Neural cell (in vitro differentiated cells): ENCODE measurements around the gene MYBPC2. TPM values are rescaled to one million over a fixed set of nuclear protein-coding genes. Genes with fewer than 3 reads are reported as not detected.

Source experiments
- H2AFZ ChIP-seq: fragments of 200-600, 300-800 bp; sonication (generic), shearing (Covaris generic); 2 replicates; pipeline ENCODE4 v1.6.0; 2014; ENCODE audit warnings: low read depth, mild to moderate bottlenecking, antibody characterized with exemption, low read length, moderate library complexity
- H3F3A ChIP-seq: fragments of 200-600 bp; shearing (Covaris generic); 2 replicates; pipeline ENCODE4 v1.6.1; 2016; ENCODE audit warnings: mild to moderate bottlenecking, moderate library complexity, mixed read lengths, antibody characterized with exemption, low read length; ENCODE audit not compliant: insufficient read depth, poor library complexity, severe bottlenecking
- H3K27ac ChIP-seq: fragments of 200-600, 300-800 bp; sonication (generic), shearing (Covaris generic); 2 replicates; pipeline ENCODE4 v1.5.1; 2014; ENCODE audit warnings: mild to moderate bottlenecking, low read length, moderate library complexity
- H3K27me3 ChIP-seq: fragments of 300-800, 200-600 bp; sonication (generic), shearing (Covaris generic); 2 replicates; pipeline ENCODE4 v1.6.0; 2014; ENCODE audit warnings: mild to moderate bottlenecking, low read depth, low read length, moderate library complexity; ENCODE audit not compliant: insufficient read depth
- H3K36me3 ChIP-seq: fragments of 300-800, 200-600 bp; sonication (generic), shearing (Covaris generic); 2 replicates; pipeline ENCODE4 v1.5.1; 2014; ENCODE audit warnings: mild to moderate bottlenecking, antibody characterized with exemption, low read length, moderate library complexity; ENCODE audit not compliant: insufficient read depth
- H3K4me2 ChIP-seq: fragments of 300-800, 200-600 bp; sonication (generic), shearing (Covaris generic); 2 replicates; pipeline ENCODE4 v1.6.0; 2014; ENCODE audit warnings: mild to moderate bottlenecking, low read length
- H3K4me3 ChIP-seq: fragments of 300-800, 200-600 bp; sonication (generic), shearing (Covaris generic); 2 replicates; pipeline ENCODE4 v1.5.1; 2014; ENCODE audit warnings: mild to moderate bottlenecking, low read length, moderate library complexity
- H3K79me2 ChIP-seq: fragments of 200-600 bp; shearing (Covaris generic); replicated peaks from 2 replicates; pipeline ENCODE4 v1.6.0; 2014; ENCODE audit warnings: mild to moderate bottlenecking, low read length, moderate library complexity; ENCODE audit not compliant: insufficient read depth
- H3K9ac ChIP-seq: fragments of 300-800, 200-600 bp; sonication (generic), shearing (Covaris generic); 2 replicates; pipeline ENCODE4 v1.6.1; 2016; ENCODE audit warnings: mild to moderate bottlenecking, low read length, mixed read lengths
- H3K9me2 ChIP-seq: fragments of 200-600 bp; shearing (Covaris generic); 2 replicates; pipeline ENCODE4 v1.6.1; 2016; ENCODE audit warnings: mild to moderate bottlenecking, low read length, mixed read lengths; ENCODE audit not compliant: insufficient read depth
- H3K9me3 ChIP-seq: fragments of 200-600, 300-800 bp; sonication (generic), shearing (Covaris generic); 2 replicates; pipeline ENCODE4 v1.6.1; 2016; ENCODE audit warnings: mild to moderate bottlenecking, mixed run types, low read length, moderate library complexity, mixed read lengths
- H4K20me1 ChIP-seq: fragments of 200-600 bp; shearing (Covaris generic); 2 replicates; pipeline ENCODE4 v1.6.1; 2016; ENCODE audit warnings: mild to moderate bottlenecking, mixed run types; ENCODE audit not compliant: insufficient read depth
- EP300 ChIP-seq: fragments of 450-650 bp; conservative IDR thresholded peaks from 2 replicates; pipeline ENCODE4 v1.6.1; 2014; ENCODE audit warnings: antibody characterized with exemption, mild to moderate bottlenecking, moderate library complexity; ENCODE audit not compliant: poor library complexity, severe bottlenecking
- EZH2 ChIP-seq: fragments of 200-600, 300-800 bp; shearing (Covaris generic), sonication (generic); IDR thresholded peaks from 2 replicates; pipeline ENCODE4 v1.6.1; 2014; ENCODE audit warnings: antibody characterized with exemption, low read length, borderline replicate concordance, mild to moderate bottlenecking; ENCODE audit not compliant: insufficient read depth, poor library complexity, severe bottlenecking
- MXI1 ChIP-seq: fragments of 450-650 bp; conservative IDR thresholded peaks from 2 replicates; pipeline ENCODE4 v1.6.1; 2014; ENCODE audit warnings: antibody characterized with exemption, mild to moderate bottlenecking; ENCODE audit not compliant: poor library complexity, severe bottlenecking
- POLR2AphosphoS5 ChIP-seq: IDR thresholded peaks from 2 replicates; pipeline ENCODE4 v1.6.1; 2012
- RAD21 ChIP-seq: fragments of 450-650 bp; conservative IDR thresholded peaks from 2 replicates; pipeline ENCODE4 v1.6.1; 2014; ENCODE audit warnings: antibody characterized with exemption, mild to moderate bottlenecking, moderate library complexity
- SMC3 ChIP-seq: fragments of 450-650 bp; conservative IDR thresholded peaks from 2 replicates; pipeline ENCODE4 v1.6.1; 2014; ENCODE audit warnings: antibody characterized with exemption, mild to moderate bottlenecking, moderate library complexity; ENCODE audit not compliant: poor library complexity
- TAF1 ChIP-seq: IDR thresholded peaks from 2 replicates; pipeline ENCODE4 v1.6.1; 2012; ENCODE audit warnings: low read depth
- polyA plus RNA-seq: library from polyadenylated mRNA; depleted of rRNA; stranded (reverse); fragments of >200 nt; gene quantifications from 2 replicates; pipeline ENCODE4 v1.2.3, GENCODE V29; 2014
- TF ChIP-seq, protein P1 (sequence below): IDR thresholded peaks from 2 replicates; pipeline ENCODE4 v1.6.1; 2012; ENCODE audit warnings: borderline replicate concordance
- TF ChIP-seq, protein P2 (sequence below): fragments of 450-650 bp; IDR thresholded peaks from 2 replicates; pipeline ENCODE4 v1.5.1; 2014; ENCODE audit warnings: antibody characterized with exemption, mild to moderate bottlenecking, moderate library complexity; ENCODE audit not compliant: poor library complexity, severe bottlenecking

MYBPC2 gene
- polyA plus RNA-seq, 1 donor from 2014 or later: not detected

DNA sequence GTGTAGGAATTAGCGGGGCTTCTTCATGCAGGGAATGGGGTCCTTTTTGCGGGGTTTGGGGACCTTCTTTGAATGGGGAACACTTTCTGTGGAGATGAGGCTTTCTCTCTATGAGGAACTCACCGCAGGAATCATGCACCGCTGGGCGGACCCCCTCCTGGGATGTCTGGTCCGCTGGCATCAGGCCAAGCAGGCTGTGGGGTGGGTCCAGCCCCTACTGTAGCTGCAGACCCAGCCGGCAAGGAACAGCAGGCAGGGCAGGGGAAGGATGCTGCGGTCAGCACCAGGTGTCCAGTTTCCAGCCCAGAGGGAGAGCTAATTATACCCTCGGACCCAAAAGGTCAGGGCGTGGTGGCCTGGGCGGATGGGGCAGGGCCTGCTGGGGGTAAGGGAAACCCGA is 1.8 kb downstream of the MYBPC2 start:
- Histone ChIP-seq H3K27me3 (peaks cover 5% of the 10 kb centered on the region), H3K4me2 (no peak overlapping the region), H4K20me1 (no peaks in the 10 kb centered on the region), H3K9ac (no peak overlapping the region), H3K9me3 (no peaks in the 10 kb centered on the region), H3K27ac (no peak overlapping the region), H3K9me2 (no peaks in the 10 kb centered on the region), H2AFZ (no peak overlapping the region), H3K79me2 (no peaks in the 10 kb centered on the region), H3K4me3 (no peak overlapping the region), H3F3A (no peaks in the 10 kb centered on the region), H3K36me3 (no peaks in the 10 kb centered on the region)
- TF ChIP-seq RAD21: no peak
- TF ChIP-seq TAF1: no peak
- TF ChIP-seq MXI1: no peak
- TF ChIP-seq EZH2: no peak
- TF ChIP-seq SMC3: no peak
- TF ChIP-seq EP300: no peak
- TF ChIP-seq, protein P1, sequence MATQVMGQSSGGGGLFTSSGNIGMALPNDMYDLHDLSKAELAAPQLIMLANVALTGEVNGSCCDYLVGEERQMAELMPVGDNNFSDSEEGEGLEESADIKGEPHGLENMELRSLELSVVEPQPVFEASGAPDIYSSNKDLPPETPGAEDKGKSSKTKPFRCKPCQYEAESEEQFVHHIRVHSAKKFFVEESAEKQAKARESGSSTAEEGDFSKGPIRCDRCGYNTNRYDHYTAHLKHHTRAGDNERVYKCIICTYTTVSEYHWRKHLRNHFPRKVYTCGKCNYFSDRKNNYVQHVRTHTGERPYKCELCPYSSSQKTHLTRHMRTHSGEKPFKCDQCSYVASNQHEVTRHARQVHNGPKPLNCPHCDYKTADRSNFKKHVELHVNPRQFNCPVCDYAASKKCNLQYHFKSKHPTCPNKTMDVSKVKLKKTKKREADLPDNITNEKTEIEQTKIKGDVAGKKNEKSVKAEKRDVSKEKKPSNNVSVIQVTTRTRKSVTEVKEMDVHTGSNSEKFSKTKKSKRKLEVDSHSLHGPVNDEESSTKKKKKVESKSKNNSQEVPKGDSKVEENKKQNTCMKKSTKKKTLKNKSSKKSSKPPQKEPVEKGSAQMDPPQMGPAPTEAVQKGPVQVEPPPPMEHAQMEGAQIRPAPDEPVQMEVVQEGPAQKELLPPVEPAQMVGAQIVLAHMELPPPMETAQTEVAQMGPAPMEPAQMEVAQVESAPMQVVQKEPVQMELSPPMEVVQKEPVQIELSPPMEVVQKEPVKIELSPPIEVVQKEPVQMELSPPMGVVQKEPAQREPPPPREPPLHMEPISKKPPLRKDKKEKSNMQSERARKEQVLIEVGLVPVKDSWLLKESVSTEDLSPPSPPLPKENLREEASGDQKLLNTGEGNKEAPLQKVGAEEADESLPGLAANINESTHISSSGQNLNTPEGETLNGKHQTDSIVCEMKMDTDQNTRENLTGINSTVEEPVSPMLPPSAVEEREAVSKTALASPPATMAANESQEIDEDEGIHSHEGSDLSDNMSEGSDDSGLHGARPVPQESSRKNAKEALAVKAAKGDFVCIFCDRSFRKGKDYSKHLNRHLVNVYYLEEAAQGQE: no peak
- TF ChIP-seq, protein P2, sequence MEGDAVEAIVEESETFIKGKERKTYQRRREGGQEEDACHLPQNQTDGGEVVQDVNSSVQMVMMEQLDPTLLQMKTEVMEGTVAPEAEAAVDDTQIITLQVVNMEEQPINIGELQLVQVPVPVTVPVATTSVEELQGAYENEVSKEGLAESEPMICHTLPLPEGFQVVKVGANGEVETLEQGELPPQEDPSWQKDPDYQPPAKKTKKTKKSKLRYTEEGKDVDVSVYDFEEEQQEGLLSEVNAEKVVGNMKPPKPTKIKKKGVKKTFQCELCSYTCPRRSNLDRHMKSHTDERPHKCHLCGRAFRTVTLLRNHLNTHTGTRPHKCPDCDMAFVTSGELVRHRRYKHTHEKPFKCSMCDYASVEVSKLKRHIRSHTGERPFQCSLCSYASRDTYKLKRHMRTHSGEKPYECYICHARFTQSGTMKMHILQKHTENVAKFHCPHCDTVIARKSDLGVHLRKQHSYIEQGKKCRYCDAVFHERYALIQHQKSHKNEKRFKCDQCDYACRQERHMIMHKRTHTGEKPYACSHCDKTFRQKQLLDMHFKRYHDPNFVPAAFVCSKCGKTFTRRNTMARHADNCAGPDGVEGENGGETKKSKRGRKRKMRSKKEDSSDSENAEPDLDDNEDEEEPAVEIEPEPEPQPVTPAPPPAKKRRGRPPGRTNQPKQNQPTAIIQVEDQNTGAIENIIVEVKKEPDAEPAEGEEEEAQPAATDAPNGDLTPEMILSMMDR: no peak
- no peak for TF ChIP-seq POLR2AphosphoS5

DNA sequence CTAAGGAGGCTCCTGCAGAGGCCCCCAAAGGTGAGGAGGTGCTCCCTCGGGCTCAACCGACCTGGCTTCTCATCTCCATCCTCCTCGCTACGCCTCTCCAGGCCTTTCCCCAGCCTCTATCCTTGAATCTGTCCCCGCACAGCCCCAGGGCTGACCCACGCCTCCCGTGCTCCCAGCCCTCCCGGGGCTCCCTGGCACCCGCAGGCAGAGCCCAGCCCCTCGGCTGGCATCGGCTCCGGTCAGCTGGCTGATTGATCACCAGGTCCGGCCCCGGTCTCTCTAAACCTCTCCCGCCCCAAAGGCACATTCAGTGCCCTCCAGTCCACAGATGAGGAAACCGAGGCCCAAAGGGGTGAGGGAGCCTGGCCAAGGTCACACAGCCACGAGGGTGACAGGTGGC is 2.5 kb downstream of the MYBPC2 start:
- TF ChIP-seq MXI1 (no peak), RAD21 (no peak), SMC3 (no peak), TAF1 (no peak), EZH2 (no peak), EP300 (no peak)
- TF ChIP-seq, protein P1: no peak
- TF ChIP-seq, protein P2: no peak

More for the DNA sequence above, 2.5 kb downstream of the MYBPC2 start:
- Histone ChIP-seq H3K9me2 (no peaks in the 10 kb centered on the region), H3K9ac (no peak overlapping the region), H3K27ac (no peak overlapping the region), H3K79me2 (no peaks in the 10 kb centered on the region), H3K36me3 (no peaks in the 10 kb centered on the region), H2AFZ (no peak overlapping the region), H3K9me3 (no peaks in the 10 kb centered on the region), H3F3A (no peaks in the 10 kb centered on the region), H4K20me1 (no peaks in the 10 kb centered on the region), H3K4me2 (no peak overlapping the region), H3K4me3 (no peak overlapping the region), H3K27me3 (peaks cover 5% of the 10 kb centered on the region)
